Neural cell (in vitro differentiated cells): ENCODE results near the gene NRN1L. TPM values are rescaled to one million over a fixed set of nuclear protein-coding genes. Genes with fewer than 3 reads are reported as not detected.

Experiments
- H2AFZ ChIP-seq: fragments of 200-600, 300-800 bp; sonication (generic), shearing (Covaris generic); 2 replicates; pipeline ENCODE4 v1.6.0; 2014; ENCODE audit warnings: low read depth, mild to moderate bottlenecking, antibody characterized with exemption, low read length, moderate library complexity
- H3F3A ChIP-seq: fragments of 200-600 bp; shearing (Covaris generic); 2 replicates; pipeline ENCODE4 v1.6.1; 2016; ENCODE audit warnings: mild to moderate bottlenecking, moderate library complexity, mixed read lengths, antibody characterized with exemption, low read length; ENCODE audit not compliant: insufficient read depth, poor library complexity, severe bottlenecking
- H3K27ac ChIP-seq: fragments of 200-600, 300-800 bp; sonication (generic), shearing (Covaris generic); 2 replicates; pipeline ENCODE4 v1.5.1; 2014; ENCODE audit warnings: mild to moderate bottlenecking, low read length, moderate library complexity
- H3K27me3 ChIP-seq: fragments of 300-800, 200-600 bp; sonication (generic), shearing (Covaris generic); 2 replicates; pipeline ENCODE4 v1.6.0; 2014; ENCODE audit warnings: mild to moderate bottlenecking, low read depth, low read length, moderate library complexity; ENCODE audit not compliant: insufficient read depth
- H3K36me3 ChIP-seq: fragments of 300-800, 200-600 bp; sonication (generic), shearing (Covaris generic); 2 replicates; pipeline ENCODE4 v1.5.1; 2014; ENCODE audit warnings: mild to moderate bottlenecking, antibody characterized with exemption, low read length, moderate library complexity; ENCODE audit not compliant: insufficient read depth
- H3K4me2 ChIP-seq: fragments of 300-800, 200-600 bp; sonication (generic), shearing (Covaris generic); 2 replicates; pipeline ENCODE4 v1.6.0; 2014; ENCODE audit warnings: mild to moderate bottlenecking, low read length
- H3K4me3 ChIP-seq: fragments of 300-800, 200-600 bp; sonication (generic), shearing (Covaris generic); 2 replicates; pipeline ENCODE4 v1.5.1; 2014; ENCODE audit warnings: mild to moderate bottlenecking, low read length, moderate library complexity
- H3K79me2 ChIP-seq: fragments of 200-600 bp; shearing (Covaris generic); replicated peaks from 2 replicates; pipeline ENCODE4 v1.6.0; 2014; ENCODE audit warnings: mild to moderate bottlenecking, low read length, moderate library complexity; ENCODE audit not compliant: insufficient read depth
- H3K9ac ChIP-seq: fragments of 300-800, 200-600 bp; sonication (generic), shearing (Covaris generic); 2 replicates; pipeline ENCODE4 v1.6.1; 2016; ENCODE audit warnings: mild to moderate bottlenecking, low read length, mixed read lengths
- H3K9me2 ChIP-seq: fragments of 200-600 bp; shearing (Covaris generic); 2 replicates; pipeline ENCODE4 v1.6.1; 2016; ENCODE audit warnings: mild to moderate bottlenecking, low read length, mixed read lengths; ENCODE audit not compliant: insufficient read depth
- H3K9me3 ChIP-seq: fragments of 200-600, 300-800 bp; sonication (generic), shearing (Covaris generic); 2 replicates; pipeline ENCODE4 v1.6.1; 2016; ENCODE audit warnings: mild to moderate bottlenecking, mixed run types, low read length, moderate library complexity, mixed read lengths
- H4K20me1 ChIP-seq: fragments of 200-600 bp; shearing (Covaris generic); 2 replicates; pipeline ENCODE4 v1.6.1; 2016; ENCODE audit warnings: mild to moderate bottlenecking, mixed run types; ENCODE audit not compliant: insufficient read depth
- CTCF ChIP-seq: fragments of 450-650 bp; IDR thresholded peaks from 2 replicates; pipeline ENCODE4 v1.5.1; 2014; ENCODE audit warnings: antibody characterized with exemption, mild to moderate bottlenecking, moderate library complexity; ENCODE audit not compliant: poor library complexity, severe bottlenecking
- EP300 ChIP-seq: fragments of 450-650 bp; conservative IDR thresholded peaks from 2 replicates; pipeline ENCODE4 v1.6.1; 2014; ENCODE audit warnings: antibody characterized with exemption, mild to moderate bottlenecking, moderate library complexity; ENCODE audit not compliant: poor library complexity, severe bottlenecking
- EZH2 ChIP-seq: fragments of 200-600, 300-800 bp; shearing (Covaris generic), sonication (generic); IDR thresholded peaks from 2 replicates; pipeline ENCODE4 v1.6.1; 2014; ENCODE audit warnings: antibody characterized with exemption, low read length, borderline replicate concordance, mild to moderate bottlenecking; ENCODE audit not compliant: insufficient read depth, poor library complexity, severe bottlenecking
- MXI1 ChIP-seq: fragments of 450-650 bp; conservative IDR thresholded peaks from 2 replicates; pipeline ENCODE4 v1.6.1; 2014; ENCODE audit warnings: antibody characterized with exemption, mild to moderate bottlenecking; ENCODE audit not compliant: poor library complexity, severe bottlenecking
- POLR2AphosphoS5 ChIP-seq: IDR thresholded peaks from 2 replicates; pipeline ENCODE4 v1.6.1; 2012
- RAD21 ChIP-seq: fragments of 450-650 bp; conservative IDR thresholded peaks from 2 replicates; pipeline ENCODE4 v1.6.1; 2014; ENCODE audit warnings: antibody characterized with exemption, mild to moderate bottlenecking, moderate library complexity
- REST ChIP-seq: IDR thresholded peaks from 2 replicates; pipeline ENCODE4 v1.6.1; 2012; ENCODE audit warnings: borderline replicate concordance
- SMC3 ChIP-seq: fragments of 450-650 bp; conservative IDR thresholded peaks from 2 replicates; pipeline ENCODE4 v1.6.1; 2014; ENCODE audit warnings: antibody characterized with exemption, mild to moderate bottlenecking, moderate library complexity; ENCODE audit not compliant: poor library complexity
- TAF1 ChIP-seq: IDR thresholded peaks from 2 replicates; pipeline ENCODE4 v1.6.1; 2012; ENCODE audit warnings: low read depth
- polyA plus RNA-seq: library from polyadenylated mRNA; depleted of rRNA; stranded (reverse); fragments of >200 nt; gene quantifications from 2 replicates; pipeline ENCODE4 v1.2.3, GENCODE V29; 2014

NRN1L gene
- polyA plus RNA-seq, 1 donor from 2014 or later: not detected

- H2AFZ ChIP-seq: no peak overlapping the region
- H3K27me3 ChIP-seq: no peaks in the 10 kb centered on the region
- H3K9me2 ChIP-seq: no peaks in the 10 kb centered on the region
- TF ChIP-seq MXI1: no peak
- no peak for TF ChIP-seq EP300
- no peak overlapping the region for H3K4me2 ChIP-seq
- no peaks in the 10 kb centered on the region for H3K9me3 ChIP-seq
- H3K27ac ChIP-seq: no peak overlapping the region
- H4K20me1 ChIP-seq: no peaks in the 10 kb centered on the region
- no peaks in the 10 kb centered on the region for H3K36me3 ChIP-seq
- H3K9ac ChIP-seq: no peak overlapping the region
- H3K79me2 ChIP-seq: no peaks in the 10 kb centered on the region
- H3K4me3 ChIP-seq: no peak overlapping the region
- H3F3A ChIP-seq: no peaks in the 10 kb centered on the region
Observed at GRCh38 chr16:67915831-67916723, 31.4 kb downstream of the NRN1L start.

- Histone ChIP-seq H3K9me2 (no peaks in the 10 kb centered on the region), H3K79me2 (no peaks in the 10 kb centered on the region), H3F3A (no peaks in the 10 kb centered on the region), H2AFZ (no peak overlapping the region), H3K9ac (no peak overlapping the region), H3K4me3 (no peak overlapping the region), H3K4me2 (no peak overlapping the region), H3K27ac (no peak overlapping the region), H4K20me1 (no peaks in the 10 kb centered on the region), H3K9me3 (no peaks in the 10 kb centered on the region), H3K27me3 (no peaks in the 10 kb centered on the region), H3K36me3 (no peaks in the 10 kb centered on the region)
- no peak for TF ChIP-seq CTCF
- no peak for TF ChIP-seq REST
- TF ChIP-seq POLR2AphosphoS5: no peak
- no peak for TF ChIP-seq RAD21
- no peak for TF ChIP-seq TAF1
- TF ChIP-seq MXI1: no peak
- TF ChIP-seq EP300: no peak
- no peak for TF ChIP-seq EZH2
- no peak for TF ChIP-seq SMC3
Observed at GRCh38 chr16:67917140-67917851, 32.6 kb downstream of the NRN1L start.
